ENCODE measurements around the gene TPST2. TPM values are rescaled to one million over a fixed set of nuclear protein-coding genes. Genes with fewer than 3 reads are reported as not detected.

The TPST2 gene
- total and polyA plus RNA-seq, 10 of the 15 experiments (the other 5 are each of a cell fraction or from before 2014, with no cell fraction given) = 6.3 to 33.7 (median 28.4) TPM

GRCh38 chr22:26599505-26599904, 9.6 kb upstream of the TPST2 start:
- POLR2A ChIA-PET = no interaction called here
- Histone ChIP-seq H3K4me3 (no peak overlapping the region), H2AFZ (ENCODE audit: control insufficient read depth, low read depth, low read length) (no peak overlapping the region), H3K27ac (ENCODE audit: control insufficient read depth, insufficient read depth) (no peak overlapping the region), H3K4me1 (ENCODE audit: control insufficient read depth, insufficient read depth, low read length) (peaks cover 3% of the 10 kb centered on the region; the same call in 1 of the 2 replicates), H3K9ac (ENCODE audit: control insufficient read depth, insufficient read depth, low read length) (no peak overlapping the region), H3K27me3 (replicated peaks in 1 of 2; ENCODE audit: control insufficient read depth in 2 of 2, insufficient read depth in 2 of 2, low read length in 1 of 2) (no peaks in the 10 kb centered on the region), H3K4me2 (ENCODE audit: control insufficient read depth, insufficient read depth) (no peak overlapping the region), H3K36me3 (ENCODE audit: control insufficient read depth in 2 of 2, insufficient read depth in 2 of 2, low read length in 1 of 2) (no peaks in the 10 kb centered on the region), H3K79me2 (ENCODE audit: control insufficient read depth, insufficient read depth, low read length) (no peaks in the 10 kb centered on the region), H3K9me3 (replicated peaks; ENCODE audit: control insufficient read depth, insufficient read depth, low read length) (no peaks in the 10 kb centered on the region), H4K20me1 (ENCODE audit: control insufficient read depth, insufficient read depth) (no peaks in the 10 kb centered on the region)
- RAD21 ChIA-PET (ENCODE audit: unreplicated experiment) = no interaction called here
- ATAC-seq = no peak
- DNase-seq (ENCODE audit: low read depth, low spot score) = no peak
- in situ Hi-C loops (cut with MboI) (no loop called here), intact Hi-C loops (cut with micrococcal nuclease; ENCODE audit: unreplicated experiment) (no loop called here)
- no TSS peak for BruUV-seq (replicated peaks)
- TF ChIP-seq GATAD2B (conservative IDR thresholded peaks at IDR 0.05; ENCODE audit: low read depth) = no peak
- TF ChIP-seq ZNF687 (IDR thresholded peaks at IDR 0.05) = no peak
- no peak for TF ChIP-seq CUX1 (IDR thresholded peaks at IDR 0.05; ENCODE audit: insufficient replicate concordance, low read depth, low read length)
- TF ChIP-seq USF2 (IDR thresholded peaks at IDR 0.05; ENCODE audit: borderline replicate concordance, low read depth, low read length) = no peak
- TF ChIP-seq SP1 (IDR thresholded peaks at IDR 0.05; ENCODE audit: low read depth, low read length) = no peak
- TF ChIP-seq CBX5 (IDR thresholded peaks at IDR 0.05; ENCODE audit: low read depth) = no peak
- no peak for TF ChIP-seq CBFB (IDR thresholded peaks at IDR 0.05; ENCODE audit: low read depth)
- no peak for TF ChIP-seq BRCA1 (IDR thresholded peaks at IDR 0.05; ENCODE audit: low read depth, low read length)
- no peak for TF ChIP-seq DPF2 (IDR thresholded peaks at IDR 0.05)
- no peak for TF ChIP-seq ATF3 (IDR thresholded peaks at IDR 0.05; ENCODE audit: borderline replicate concordance, extremely low read depth, low read depth, low read length)
- TF ChIP-seq SMAD5 (IDR thresholded peaks at IDR 0.05; ENCODE audit: low read depth) = no peak
- no peak for TF ChIP-seq RUNX3 (IDR thresholded peaks at IDR 0.05; ENCODE audit: low read length)
- TF ChIP-seq SPI1 (IDR thresholded peaks at IDR 0.05; ENCODE audit: borderline replicate concordance, insufficient read depth, low read depth, low read length) = no peak
- no peak for TF ChIP-seq WRNIP1 (IDR thresholded peaks at IDR 0.05; ENCODE audit: borderline replicate concordance, low read depth, low read length)
- TF ChIP-seq ZNF384 (IDR thresholded peaks at IDR 0.05; ENCODE audit: borderline replicate concordance, low read depth, low read length) = no peak
- no peak for TF ChIP-seq FOXM1 (IDR thresholded peaks at IDR 0.05; ENCODE audit: low read depth, low read length)
- FAIRE-seq = no peak
- SMC1A ChIA-PET (ENCODE audit: uncharacterized antibody, unreplicated experiment) = no interaction called here
- 76% methylated on average over 11 of the region's 11 CpGs for WGBS (ENCODE audit: insufficient coverage, insufficient replicate concordance, low lambda C conversion rate, missing lambda C conversion rate)
- CTCF ChIA-PET = no interaction called here
